ENCODE data around the gene DMKN.

The DMKN gene

GRCh38 chr19:35522745-35523327, 9.4 kb upstream of the DMKN start:
- no peak for DNase-seq

DNA sequence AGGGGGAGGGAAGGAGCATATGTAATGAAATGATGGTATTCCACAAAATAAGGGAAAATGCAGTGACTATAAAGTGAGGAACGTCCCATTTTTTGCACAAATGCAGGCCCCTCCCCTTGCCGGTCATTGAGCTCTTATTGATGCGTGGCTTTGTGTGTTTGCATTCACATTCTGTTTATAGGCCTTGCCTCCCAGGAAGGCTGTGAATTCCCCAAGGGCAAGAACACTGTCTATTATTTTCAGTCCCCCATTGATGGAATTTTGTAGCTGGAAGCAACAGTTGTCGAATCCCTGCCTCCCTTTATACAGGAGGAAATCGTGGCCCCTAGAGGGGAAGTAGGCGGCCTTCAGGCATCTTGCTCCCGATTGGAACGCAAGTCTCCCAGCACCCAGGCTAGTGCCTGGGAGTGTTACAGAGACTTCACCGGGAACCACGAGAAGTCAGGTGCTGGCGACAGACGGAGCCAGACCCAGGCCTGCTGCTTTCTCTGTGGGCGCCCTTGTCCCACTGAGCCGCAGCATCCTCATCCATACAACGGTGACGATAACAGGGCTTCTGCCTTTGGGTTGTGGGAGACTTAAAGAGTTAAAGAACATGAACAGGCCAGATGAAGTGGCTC, 7.8 kb upstream of the DMKN start:
- DNase-seq = no peak

- no peak for DNase-seq
Observed at GRCh38 chr19:35519291-35519690, 5.8 kb upstream of the DMKN start.

DNA sequence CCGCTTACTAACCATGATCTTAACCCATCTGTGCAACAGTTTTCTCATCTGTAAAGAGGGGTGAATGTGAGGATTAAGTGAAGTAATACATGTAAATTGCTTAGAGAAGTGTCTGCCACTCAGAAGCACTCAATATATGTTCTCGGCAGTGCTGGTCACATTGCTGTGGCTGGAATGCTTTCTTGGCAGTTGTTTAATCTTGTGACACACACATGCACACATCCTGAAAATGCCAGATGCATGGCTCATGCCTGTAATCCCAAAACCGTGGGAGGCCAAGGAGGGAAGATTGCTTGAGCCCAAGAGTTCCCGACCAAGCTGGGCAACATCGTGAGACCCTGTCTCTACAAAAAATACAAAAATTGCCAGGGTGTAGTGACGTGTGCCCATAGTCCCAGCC, 4.9 kb upstream of the DMKN start:
- DNase-seq = no peak

- DNase-seq = no peak
Observed at GRCh38 chr19:35517342-35517741, 3.9 kb upstream of the DMKN start.

- DNase-seq = no peak
Observed at GRCh38 chr19:35516310-35516709, 2.9 kb upstream of the DMKN start.

DNA sequence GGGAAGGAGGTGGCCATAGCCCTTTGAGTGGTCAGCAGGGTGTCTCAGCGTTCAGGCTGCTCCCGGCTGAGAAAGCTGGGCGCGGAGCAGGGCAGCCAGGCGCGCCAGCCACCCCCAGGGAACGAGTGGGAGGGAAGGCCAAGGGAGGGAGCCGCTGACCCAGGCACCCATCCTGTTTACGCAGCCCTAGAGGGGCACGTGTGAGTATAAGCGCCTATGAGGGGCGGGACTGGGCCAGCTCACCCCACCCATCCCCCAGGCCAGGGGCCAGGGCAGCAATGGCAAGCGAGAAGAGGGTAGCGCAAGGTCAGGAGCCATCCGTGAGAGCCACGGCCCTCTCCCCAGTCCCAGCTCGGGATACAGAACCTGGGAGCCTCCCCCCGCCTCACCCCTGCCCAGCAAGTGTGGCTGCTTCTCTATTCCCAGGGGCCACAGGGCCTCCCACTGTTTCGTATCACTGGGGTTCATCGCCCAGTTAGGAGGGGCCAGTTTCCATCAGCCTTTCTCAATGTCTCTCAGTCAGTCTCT, 897 bp upstream of the DMKN start:
- DNase-seq = no peak

GRCh38 chr19:35512831-35513627, 420 bp downstream of the DMKN start:
- no peak for DNase-seq

DNA sequence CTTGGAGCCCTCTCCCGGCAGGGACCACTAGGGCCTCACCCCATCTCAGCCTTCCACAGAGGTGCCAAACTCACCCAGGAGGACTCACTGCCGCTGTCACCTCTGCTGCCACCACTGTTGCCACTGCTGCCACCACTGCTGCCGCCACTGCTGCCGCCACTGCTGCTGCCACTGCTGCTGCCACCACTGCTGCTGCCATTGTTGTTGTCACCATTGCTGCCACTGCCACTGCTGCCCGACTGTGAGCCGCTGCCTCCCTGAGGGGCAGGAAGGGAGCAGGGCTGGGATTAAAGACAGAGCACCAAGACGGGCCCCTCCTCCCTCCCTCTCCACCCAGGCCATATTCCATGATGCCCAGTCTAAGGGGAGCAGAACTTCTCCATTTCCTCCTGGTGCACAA, 2.1 kb downstream of the DMKN start:
- DNase-seq = no peak

DNA sequence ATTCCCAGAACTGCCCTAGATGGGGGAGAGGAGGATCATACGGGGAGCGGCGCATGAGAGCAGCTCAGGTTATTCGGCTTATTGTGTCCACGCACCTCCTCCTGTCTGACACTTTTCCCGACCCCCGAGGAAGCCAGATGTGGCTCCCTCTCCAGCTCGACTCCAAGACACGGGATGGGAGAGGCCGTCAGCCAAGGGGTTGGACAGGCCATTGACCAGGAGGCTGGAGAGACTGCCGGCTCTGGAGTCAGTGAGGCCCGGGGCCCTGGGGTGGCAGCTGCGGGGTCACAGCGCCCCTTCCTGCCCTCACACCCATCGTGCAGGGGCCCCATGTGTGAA, 2.9 kb downstream of the DMKN start:
- no peak for DNase-seq

DNA sequence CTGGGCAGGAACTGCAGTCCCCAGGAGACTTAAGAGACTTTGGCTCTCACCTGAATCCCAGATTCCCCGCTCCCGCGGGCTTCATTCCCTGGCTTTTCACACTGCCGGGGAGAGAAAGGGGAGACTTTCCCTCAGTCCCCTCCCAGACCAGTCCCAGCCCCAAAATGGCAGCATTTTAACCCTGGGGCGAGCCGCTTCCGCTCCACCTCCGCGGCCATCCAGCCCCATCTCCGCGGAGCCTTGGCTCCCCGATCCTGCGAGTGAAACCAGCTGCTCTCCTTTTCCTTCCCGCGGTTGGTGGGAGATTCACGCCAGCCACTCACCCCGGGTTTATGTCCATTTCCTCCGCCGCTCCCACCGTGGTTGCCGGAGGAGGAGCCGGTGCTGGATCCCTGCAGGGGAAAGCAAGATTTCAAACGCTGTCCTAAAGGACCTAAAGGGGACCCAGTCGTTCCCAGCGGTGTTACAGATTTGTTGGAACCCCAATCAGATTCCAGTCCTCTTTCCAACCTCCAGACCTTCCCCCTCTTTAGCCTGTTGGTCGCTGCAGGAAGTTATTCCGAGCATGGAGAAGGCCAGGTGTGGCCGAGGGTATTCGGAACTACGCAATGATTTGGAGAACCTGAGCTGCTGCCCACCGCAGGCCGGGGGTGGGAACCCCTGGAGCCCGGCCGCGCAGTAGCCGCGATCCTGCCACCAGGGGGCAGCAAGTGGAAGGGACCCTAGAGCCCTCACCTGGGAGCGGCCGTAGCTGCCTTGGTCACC, 3.4 kb downstream of the DMKN start:
- no peak for DNase-seq

GRCh38 chr19:35509018-35509652, 4.3 kb downstream of the DMKN start:
- no peak for DNase-seq

DNA sequence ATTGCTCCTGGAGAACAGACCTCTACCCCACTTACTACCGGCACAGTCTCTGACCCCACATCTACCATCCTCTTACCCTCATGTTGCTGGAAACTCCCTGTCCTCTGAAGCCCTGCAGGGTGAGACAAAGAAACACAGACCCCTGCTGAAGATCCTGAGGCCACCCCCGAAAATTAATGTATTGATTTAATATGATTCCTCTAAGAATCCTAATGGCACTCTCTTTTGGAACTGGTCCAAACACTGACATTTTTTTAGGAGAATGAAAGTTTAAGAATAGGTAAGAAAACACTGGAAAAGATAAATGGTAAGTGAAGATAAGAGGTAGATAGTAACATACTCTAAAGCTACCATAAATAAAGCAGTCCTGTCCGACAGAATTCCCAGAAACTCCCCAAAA, 5.3 kb downstream of the DMKN start:
- DNase-seq = no peak

GRCh38 chr19:35507561-35507960, 5.9 kb downstream of the DMKN start:
- DNase-seq = no peak

GRCh38 chr19:35506011-35506410, 7.4 kb downstream of the DMKN start:
- DNase-seq = no peak

DNA sequence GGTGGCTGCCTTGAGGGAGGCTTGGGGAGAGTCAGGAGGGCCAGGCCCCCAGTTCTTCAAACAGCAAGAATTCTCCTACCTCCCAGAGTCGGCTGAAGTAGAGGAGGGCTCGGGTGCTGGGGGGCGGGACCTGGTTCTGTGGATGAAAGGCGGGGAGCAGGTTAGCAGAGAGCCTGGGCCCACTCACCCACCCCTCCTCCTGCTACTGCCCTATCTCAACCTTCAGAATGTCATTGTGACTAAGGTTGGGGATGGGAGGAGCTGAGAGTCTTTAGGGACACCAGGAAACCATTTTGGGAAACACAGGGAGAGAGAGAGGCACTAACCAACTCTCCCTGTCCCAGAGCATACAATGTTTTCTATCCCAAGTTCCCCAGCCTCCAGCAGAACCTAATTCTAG, 10.7 kb downstream of the DMKN start:
- DNase-seq = no peak

- DNase-seq = no peak
Observed at GRCh38 chr19:35501684-35502083, 11.8 kb downstream of the DMKN start.

- DNase-seq = no peak
Observed at GRCh38 chr19:35500611-35501010, 12.8 kb downstream of the DMKN start.

DNA sequence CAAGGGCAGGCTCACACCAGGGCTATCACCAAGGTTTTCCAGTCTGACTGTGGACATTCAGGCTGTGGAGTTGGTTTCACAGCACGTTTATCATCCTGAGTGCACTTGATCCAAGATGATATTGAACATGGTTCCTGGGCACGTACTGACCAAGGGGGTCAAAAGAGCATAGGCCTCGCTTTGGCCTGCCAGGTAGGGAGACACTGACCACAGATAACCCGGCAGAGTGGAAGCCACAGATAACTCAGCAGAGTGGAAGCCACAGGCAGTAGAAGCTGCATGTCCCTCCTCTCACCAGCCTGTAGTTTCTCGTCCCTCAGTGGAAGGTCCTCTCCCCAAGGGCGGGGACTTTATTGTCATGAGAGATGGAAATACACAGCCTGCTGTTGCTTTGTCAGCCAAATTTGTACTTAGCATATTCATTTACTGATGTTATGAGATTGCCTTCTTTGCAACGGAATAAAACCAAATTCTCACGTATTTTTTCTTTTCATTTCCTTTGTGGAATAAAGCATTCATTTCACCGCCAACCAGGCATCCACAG, 14.4 kb downstream of the DMKN start:
- no peak for DNase-seq

DNA sequence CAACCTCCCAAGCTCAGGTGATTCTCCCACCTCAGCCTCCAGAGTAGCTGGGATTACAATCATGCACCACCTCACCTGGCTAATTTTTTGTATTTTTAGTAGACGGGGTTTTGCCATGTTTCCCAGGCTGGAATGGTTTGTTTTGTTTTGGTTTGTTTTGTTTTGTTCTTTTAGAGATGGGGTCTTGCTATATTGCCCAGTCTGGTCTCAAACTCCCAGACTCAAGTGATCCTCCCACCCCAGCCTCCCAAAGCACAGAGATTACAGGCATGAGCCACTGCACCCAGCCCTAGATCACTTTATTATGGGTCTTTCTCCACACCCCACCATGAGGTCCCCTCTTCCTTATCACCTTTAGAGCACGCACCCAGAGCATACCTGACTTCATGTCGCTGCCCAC, 15.2 kb downstream of the DMKN start:
- no peak for DNase-seq

DNA sequence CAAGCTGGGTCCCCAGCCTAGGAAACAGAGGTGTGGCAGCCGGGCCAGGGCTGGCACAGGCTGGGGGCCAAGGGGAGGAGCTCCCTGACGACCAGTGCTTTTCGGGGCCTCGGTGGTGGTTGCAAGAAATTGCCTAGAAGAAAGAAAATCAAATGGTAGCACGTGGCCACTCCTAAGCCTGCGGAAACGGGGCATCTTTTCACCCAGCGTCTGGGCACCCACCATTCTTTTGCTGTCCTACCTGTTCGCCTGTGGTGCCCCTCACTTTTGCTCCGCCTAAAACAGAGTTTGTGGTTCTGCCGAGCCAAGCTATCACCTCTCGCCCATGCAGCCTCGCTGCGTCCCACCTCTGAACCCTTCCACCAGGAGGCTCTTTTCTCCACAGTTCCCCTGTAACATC, 16.0 kb downstream of the DMKN start:
- DNase-seq = no peak

Data from cerebellar nuclear complex (tissue), 1 donor.